Activated CD8-positive, alpha-beta memory T cell treated with anti-CD3 and anti-CD28 coated beads, Interleukin-2, amount 10 ng/mL, durations not matched to agents 7 days and 5 days (primary cell): ENCODE results near the gene BSN. TPM values are rescaled to one million over a fixed set of nuclear protein-coding genes. Genes with fewer than 3 reads are reported as not detected.
A peak's percentile ranks its signal among the peaks of the same experiment; 100 is the strongest.
"Not testable (repeated sequence)": the region's sequence is repeated elsewhere in the genome, so short reads cannot be mapped to it uniquely, and the experiment has no call there.

Experiments
- ATAC-seq: fragments of 150-1000 bp; cut with Tn5 transposase; one replicate; pipeline ENCODE4 v1.10.0; 2021; ENCODE audit warnings: moderate library complexity
- CTCF ChIA-PET: fragments of 350-600 bp; sonication (Branson Sonifier 250); formaldehyde crosslinking; loops from one replicate; lab custom pipeline; 2021; ENCODE audit warnings: antibody characterized with exemption; lab: Charles Lee
- DNase-seq: peaks from one replicate; pipeline ENCODE4 v3.0.0-alpha.2; 2020
- H3K27ac Mint-ChIP-seq: one replicate; pipeline ENCODE4 v1.8.0; 2021; ENCODE audit warnings: mild to moderate bottlenecking, mixed read lengths
- H3K27me3 Mint-ChIP-seq: one replicate; pipeline ENCODE4 v1.8.0; 2021; ENCODE audit warnings: mixed read lengths
- H3K36me3 Mint-ChIP-seq: one replicate; pipeline ENCODE4 v1.8.0; 2021; ENCODE audit warnings: mild to moderate bottlenecking, mixed read lengths
- H3K4me1 Mint-ChIP-seq: one replicate; pipeline ENCODE4 v1.8.0; 2021; ENCODE audit warnings: mixed read lengths
- H3K4me3 Mint-ChIP-seq: one replicate; pipeline ENCODE4 v1.8.0; 2021; ENCODE audit warnings: mild to moderate bottlenecking, moderate library complexity, mixed read lengths
- H3K9me3 Mint-ChIP-seq: one replicate; pipeline ENCODE4 v1.8.0; 2022; ENCODE audit warnings: low read depth, mixed read lengths
- total RNA-seq, 2 experiments: library from RNA; stranded (reverse); gene quantifications; one replicate each; pipeline ENCODE4 v1.2.3, GENCODE V29; 2021

The BSN gene
- total RNA-seq, 2 experiments from 2014 or later, result 0.12 TPM

- H3K36me3 Mint-ChIP-seq, result peaks cover 10% of the 10 kb centered on the region
- H3K4me1 Mint-ChIP-seq, result peaks cover 11% of the 10 kb centered on the region
- ATAC-seq, CTCF ChIA-PET, H3K27me3 Mint-ChIP-seq, DNase-seq, H3K9me3 Mint-ChIP-seq, H3K4me3 Mint-ChIP-seq, H3K27ac Mint-ChIP-seq: not testable (repeated sequence)
Observed at GRCh38 chr3:49684453-49684852, 130.2 kb downstream of the BSN start.

GRCh38 chr3:49685103-49685502, 130.8 kb downstream of the BSN start:
- ATAC-seq, H3K4me3 Mint-ChIP-seq, H3K27me3 Mint-ChIP-seq, CTCF ChIA-PET, H3K9me3 Mint-ChIP-seq, H3K27ac Mint-ChIP-seq, H3K36me3 Mint-ChIP-seq, DNase-seq: not testable (repeated sequence)
- H3K4me1 Mint-ChIP-seq, result peaks cover 14% of the 10 kb centered on the region

- H3K4me1 Mint-ChIP-seq, result peaks cover 22% of the 10 kb centered on the region
- H3K27ac Mint-ChIP-seq, ATAC-seq, H3K36me3 Mint-ChIP-seq, DNase-seq, CTCF ChIA-PET, H3K27me3 Mint-ChIP-seq, H3K4me3 Mint-ChIP-seq, H3K9me3 Mint-ChIP-seq: not testable (repeated sequence)
Observed at GRCh38 chr3:49685846-49686245, 131.6 kb downstream of the BSN start.

GRCh38 chr3:49686346-49686745, 132.1 kb downstream of the BSN start:
- ATAC-seq, result peak; percentile 1
- DNase-seq, H3K27ac Mint-ChIP-seq, H3K9me3 Mint-ChIP-seq, H3K36me3 Mint-ChIP-seq, H3K27me3 Mint-ChIP-seq, CTCF ChIA-PET, H3K4me3 Mint-ChIP-seq: not testable (repeated sequence)
- peaks cover 27% of the 10 kb centered on the region for H3K4me1 Mint-ChIP-seq

GRCh38 chr3:49686769-49687423, 132.6 kb downstream of the BSN start:
- H3K27ac Mint-ChIP-seq, H3K4me3 Mint-ChIP-seq, H3K36me3 Mint-ChIP-seq, H3K27me3 Mint-ChIP-seq, CTCF ChIA-PET, H3K9me3 Mint-ChIP-seq: not testable (repeated sequence)
- peak; percentile 52 for DNase-seq
- H3K4me1 Mint-ChIP-seq, result peaks cover 29% of the 10 kb centered on the region
- ATAC-seq, result peak; percentile 15

GRCh38 chr3:49687424-49687795, 133.1 kb downstream of the BSN start:
- H3K27ac Mint-ChIP-seq, CTCF ChIA-PET, H3K4me3 Mint-ChIP-seq, H3K36me3 Mint-ChIP-seq, H3K27me3 Mint-ChIP-seq, DNase-seq, H3K9me3 Mint-ChIP-seq, ATAC-seq: not testable (repeated sequence)
- peaks cover 29% of the 10 kb centered on the region for H3K4me1 Mint-ChIP-seq

- not testable (repeated sequence) for H3K9me3 Mint-ChIP-seq, DNase-seq, H3K36me3 Mint-ChIP-seq, H3K27me3 Mint-ChIP-seq, ATAC-seq
- Mint-ChIP-seq H3K27ac (peak overlapping the region; percentile 92), H3K4me3 (peak overlapping the region; percentile 90), H3K4me1 (peaks cover 31% of the 10 kb centered on the region)
- CTCF ChIA-PET, result interaction anchor here (0.6 to 2.6 kb wide), 2 partner anchors 149 to 1021 kb away, joined by 3 to 10 read pairs; no protein-coding TSS in a partner anchor
Observed at GRCh38 chr3:49688338-49689045, 134.2 kb downstream of the BSN start.

GRCh38 chr3:49689046-49689907, 135.0 kb downstream of the BSN start, which contains the start of the genes MST1 and RNF123:
Gene MST1, minus strand, starts transcription at chr3:49689474. Its CDS starts 783 bp downstream, at chr3:49688691.
Gene RNF123, plus strand, starts transcription at chr3:49689557. Its CDS starts 1,609 bp downstream, at chr3:49691166.
- H3K4me1 Mint-ChIP-seq, result peaks cover 31% of the 10 kb centered on the region
- H3K27me3 Mint-ChIP-seq, result peaks cover 6% of the 10 kb centered on the region
- H3K27ac Mint-ChIP-seq, result peak within 1 kb of the TSS; percentile 92
- CTCF ChIA-PET, result interaction anchor here (2.6 kb wide), 1 partner anchor 150 kb away, joined by 10 read pairs; no protein-coding TSS in a partner anchor
- H3K36me3 Mint-ChIP-seq, result peaks cover 4% of the 10 kb centered on the region
- peak; percentile 93 for DNase-seq
- peak; percentile 83 for ATAC-seq
- peak within 1 kb of the TSS; percentile 90 for H3K4me3 Mint-ChIP-seq
- H3K9me3 Mint-ChIP-seq, result no peaks in the 10 kb centered on the region

- H3K9me3 Mint-ChIP-seq, H3K27me3 Mint-ChIP-seq, H3K36me3 Mint-ChIP-seq, ATAC-seq, DNase-seq: not testable (repeated sequence)
- Mint-ChIP-seq H3K4me3 (peak overlapping the region; percentile 90), H3K27ac (peak overlapping the region; percentile 92), H3K4me1 (peaks cover 31% of the 10 kb centered on the region)
- CTCF ChIA-PET, result interaction anchor here (2.6 kb wide), 1 partner anchor 150 kb away, joined by 10 read pairs; no protein-coding TSS in a partner anchor
Observed at GRCh38 chr3:49689908-49690624, 135.8 kb downstream of the BSN start.

- H3K9me3 Mint-ChIP-seq, DNase-seq, H3K36me3 Mint-ChIP-seq, H3K27me3 Mint-ChIP-seq, H3K27ac Mint-ChIP-seq, ATAC-seq: not testable (repeated sequence)
- CTCF ChIA-PET, result interaction anchor here (2.6 kb wide), 1 partner anchor 151 kb away, joined by 10 read pairs; no protein-coding TSS in a partner anchor
- Mint-ChIP-seq H3K4me1 (peaks cover 28% of the 10 kb centered on the region), H3K4me3 (peak overlapping the region; percentile 90)
Observed at GRCh38 chr3:49690856-49691255, 136.6 kb downstream of the BSN start.

GRCh38 chr3:49691481-49691880, 137.2 kb downstream of the BSN start:
- ATAC-seq, H3K27ac Mint-ChIP-seq, H3K9me3 Mint-ChIP-seq, H3K4me3 Mint-ChIP-seq, H3K27me3 Mint-ChIP-seq, H3K36me3 Mint-ChIP-seq, CTCF ChIA-PET, DNase-seq: not testable (repeated sequence)
- H3K4me1 Mint-ChIP-seq, result peaks cover 28% of the 10 kb centered on the region

- H3K4me1 Mint-ChIP-seq, result peaks cover 20% of the 10 kb centered on the region
- ATAC-seq, H3K9me3 Mint-ChIP-seq, H3K4me3 Mint-ChIP-seq, DNase-seq, H3K27ac Mint-ChIP-seq, H3K27me3 Mint-ChIP-seq, CTCF ChIA-PET, H3K36me3 Mint-ChIP-seq: not testable (repeated sequence)
Observed at GRCh38 chr3:49694409-49695070, 140.3 kb downstream of the BSN start.
